H9 (cell line): Measurements from ENCODE around the gene HYI. TPM values are rescaled to one million over a fixed set of nuclear protein-coding genes. Genes with fewer than 3 reads are reported as not detected.

ENCODE experiments used
- DNase-seq: peaks from one replicate; pipeline ENCODE4 v3.0.0-alpha.2; 2017
- H2AFZ ChIP-seq: one replicate; pipeline ENCODE4 v1.6.1; 2013; ENCODE audit warnings: mild to moderate bottlenecking, low read length, control low read depth, moderate library complexity
- H2AK5ac ChIP-seq: 2 replicates; pipeline ENCODE4 v1.6.1; 2013; ENCODE audit warnings: low read length, control low read depth, mixed read lengths; ENCODE audit not compliant: insufficient read length
- H2BK120ac ChIP-seq: one replicate; pipeline ENCODE4 v1.6.1; 2013; ENCODE audit warnings: low read depth, mild to moderate bottlenecking, low read length, control low read depth, inconsistent platforms; ENCODE audit not compliant: poor library complexity, severe bottlenecking
- H2BK12ac ChIP-seq: 2 replicates; pipeline ENCODE4 v1.6.1; 2013; ENCODE audit warnings: low read length, control low read depth, mixed read lengths, low read depth; ENCODE audit not compliant: insufficient read length
- H2BK15ac ChIP-seq: 2 replicates; pipeline ENCODE4 v1.6.1; 2013; ENCODE audit warnings: low read depth, low read length, control low read depth
- H2BK20ac ChIP-seq: one replicate; pipeline ENCODE4 v1.6.1; 2013; ENCODE audit warnings: low read depth, mild to moderate bottlenecking, low read length, control low read depth, inconsistent platforms; ENCODE audit not compliant: poor library complexity, severe bottlenecking
- H2BK5ac ChIP-seq: 2 replicates; pipeline ENCODE4 v1.6.1; 2013; ENCODE audit warnings: low read length, control low read depth, mixed read lengths; ENCODE audit not compliant: insufficient read length
- H3K14ac ChIP-seq: 2 replicates; pipeline ENCODE4 v1.6.1; 2013; ENCODE audit warnings: low read length, control low read depth; ENCODE audit not compliant: insufficient read depth
- H3K18ac ChIP-seq: 2 replicates; pipeline ENCODE4 v1.6.1; 2013; ENCODE audit warnings: low read depth, mild to moderate bottlenecking, mixed read lengths, low read length, control low read depth; ENCODE audit not compliant: insufficient read length
- H3K23ac ChIP-seq: 2 replicates; pipeline ENCODE4 v1.6.1; 2013; ENCODE audit warnings: low read length, control low read depth, mixed read lengths, low read depth; ENCODE audit not compliant: insufficient read length
- H3K23me2 ChIP-seq: 2 replicates; pipeline ENCODE4 v1.6.1; 2013; ENCODE audit warnings: low read depth, mild to moderate bottlenecking, mixed read lengths, low read length, control low read depth; ENCODE audit not compliant: insufficient read length, poor library complexity, severe bottlenecking
- H3K27ac ChIP-seq: 2 replicates; pipeline ENCODE4 v1.5.1; 2013; ENCODE audit warnings: low read length, control low read depth, mixed read lengths, low read depth; ENCODE audit not compliant: insufficient read length
- H3K27me3 ChIP-seq: 2 replicates; pipeline ENCODE4 v1.6.1; 2013; ENCODE audit warnings: low read length, control low read depth, inconsistent platforms; ENCODE audit not compliant: insufficient read depth
- H3K4ac ChIP-seq: 2 replicates; pipeline ENCODE4 v1.6.1; 2013; ENCODE audit warnings: low read depth, mild to moderate bottlenecking, control low read depth, inconsistent platforms, low read length, moderate library complexity
- H3K4me1 ChIP-seq: 2 replicates; pipeline ENCODE4 v1.6.1; 2013; ENCODE audit warnings: low read length, control low read depth, inconsistent platforms; ENCODE audit not compliant: insufficient read depth
- H3K4me2 ChIP-seq: 2 replicates; pipeline ENCODE4 v1.6.1; 2013; ENCODE audit warnings: low read length, control low read depth, mixed read lengths; ENCODE audit not compliant: insufficient read length, insufficient read depth
- H3K56ac ChIP-seq: 2 replicates; pipeline ENCODE4 v1.6.1; 2013; ENCODE audit warnings: low read depth, mild to moderate bottlenecking, mixed read lengths, low read length, control low read depth; ENCODE audit not compliant: insufficient read length
- H3K79me1 ChIP-seq: 2 replicates; pipeline ENCODE4 v1.6.1; 2013; ENCODE audit warnings: low read depth, mild to moderate bottlenecking, moderate library complexity, low read length, control low read depth, inconsistent platforms; ENCODE audit not compliant: insufficient read depth, poor library complexity, severe bottlenecking
- H3K79me2 ChIP-seq: 2 replicates; pipeline ENCODE4 v1.6.1; 2013; ENCODE audit warnings: low read length, control low read depth, inconsistent platforms; ENCODE audit not compliant: insufficient read depth
- H3K9ac ChIP-seq: 2 replicates; pipeline ENCODE4 v1.6.1; 2013; ENCODE audit warnings: low read length, control low read depth, mixed read lengths; ENCODE audit not compliant: insufficient read length; ENCODE audit errors: extremely low read depth
- H3K9me3 ChIP-seq: one replicate; pipeline ENCODE4 v1.6.1; 2013; ENCODE audit warnings: low read depth, low read length, inconsistent platforms; ENCODE audit not compliant: control insufficient read depth
- H3T11ph ChIP-seq: one replicate; pipeline ENCODE4 v1.6.1; 2013; ENCODE audit warnings: mild to moderate bottlenecking, low read length, control low read depth, inconsistent platforms
- H4K20me1 ChIP-seq: one replicate; pipeline ENCODE4 v1.6.1; 2013; ENCODE audit not compliant: control insufficient read depth, insufficient read length, insufficient read depth
- H4K5ac ChIP-seq: 2 replicates; pipeline ENCODE4 v1.6.1; 2013; ENCODE audit warnings: low read depth, mild to moderate bottlenecking, mixed read lengths, low read length, control low read depth; ENCODE audit not compliant: insufficient read length
- H4K8ac ChIP-seq: replicated peaks from 2 replicates; pipeline ENCODE4 v1.6.1; 2013; ENCODE audit warnings: low read length, control low read depth, mixed read lengths, low read depth; ENCODE audit not compliant: insufficient read length
- H4K91ac ChIP-seq: 2 replicates; pipeline ENCODE4 v1.6.1; 2013; ENCODE audit warnings: low read depth, mild to moderate bottlenecking, moderate library complexity, mixed read lengths, low read length, control low read depth; ENCODE audit not compliant: insufficient read length
- H3K27ac Mint-ChIP-seq, 3 experiments: 2 replicates in 2 of 3; 3 replicates in 1 of 3; pipeline ENCODE4 v1.8.0; 2020 to 2021; ENCODE audit warnings: mixed read lengths in 3 of 3, mild to moderate bottlenecking in 1 of 3, moderate library complexity in 1 of 3
- H3K27me3 Mint-ChIP-seq: 2 replicates; pipeline ENCODE4 v1.8.0; 2021; ENCODE audit warnings: low read depth, mild to moderate bottlenecking, moderate library complexity, mixed read lengths
- H3K36me3 Mint-ChIP-seq, 3 experiments: 2 replicates in 2 of 3; 3 replicates in 1 of 3; pipeline ENCODE4 v1.8.0; 2020 to 2021; ENCODE audit warnings: low read depth in 3 of 3, mixed read lengths in 3 of 3; ENCODE audit not compliant: insufficient read depth in 1 of 3
- H3K4me1 Mint-ChIP-seq, 2 experiments: 2 replicates each; pipeline ENCODE4 v1.8.0; 2020; ENCODE audit warnings: mixed read lengths in 2 of 2
- H3K4me3 Mint-ChIP-seq, 2 experiments: 2 replicates in 1 of 2; 3 replicates in 1 of 2; pipeline ENCODE4 v1.8.0; 2020 to 2021; ENCODE audit warnings: mild to moderate bottlenecking in 2 of 2, mixed read lengths in 2 of 2, moderate library complexity in 1 of 2
- H3K9me3 Mint-ChIP-seq, 2 experiments: 2 replicates in 1 of 2; 3 replicates in 1 of 2; pipeline ENCODE4 v1.8.0; 2020; ENCODE audit warnings: mild to moderate bottlenecking in 2 of 2, mixed read lengths in 2 of 2, moderate library complexity in 1 of 2
- WGBS: extraction: QIAGEN DNeasy Blood & Tissue Kit; methylation state at CpG from one replicate; pipeline ENCODE4 v1.1.7; 2013; ENCODE audit warnings: missing lambda C conversion rate, low lambda C conversion rate, mixed read lengths; ENCODE audit not compliant: insufficient read length; ENCODE audit errors: extremely low coverage; 5-methylcytosine and 5-hydroxymethylcytosine counted together
- total RNA-seq: library from RNA; stranded (reverse); gene quantifications from 2 replicates; pipeline ENCODE4 v1.2.1, GENCODE V29; 2021
- TF ChIP-seq, protein P1 (sequence below): fragments of 200-600 bp; sonication (generic); conservative IDR thresholded peaks from 3 replicates; pipeline ENCODE4 v1.8.0; 2021; ENCODE audit warnings: antibody characterized with exemption, mild to moderate bottlenecking

The HYI gene
- total RNA-seq, 1 experiment from 2014 or later: 16.1 TPM

DNA sequence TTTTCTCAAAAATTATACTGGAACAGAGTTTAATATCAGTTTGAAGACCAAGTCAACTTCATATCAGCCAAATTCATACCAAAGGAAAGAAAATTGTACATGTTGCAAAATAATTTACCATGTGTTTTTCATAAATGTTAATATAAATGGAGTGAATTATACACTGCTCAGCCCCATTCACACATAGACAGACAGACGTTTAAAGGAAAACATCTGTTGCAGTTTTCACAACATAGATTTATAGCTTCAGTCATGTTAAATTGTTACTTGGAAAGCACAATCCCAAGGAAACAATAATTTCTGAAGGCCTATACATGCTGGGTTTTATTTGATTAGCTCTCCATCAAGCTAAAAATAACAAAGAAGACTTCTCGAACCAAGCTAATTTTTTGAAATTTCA, 27.8 kb upstream of the HYI start:
- Histone ChIP-seq H3K4ac (no peak overlapping the region), H3K79me1 (no peaks in the 10 kb centered on the region), H3K79me2 (no peaks in the 10 kb centered on the region), H2BK12ac (no peak overlapping the region), H3K56ac (no peak overlapping the region), H2AK5ac (no peak overlapping the region), H4K20me1 (no peaks in the 10 kb centered on the region), H4K91ac (no peak overlapping the region), H2BK5ac (no peak overlapping the region), H3K27me3 (no peaks in the 10 kb centered on the region), H3K9me3 (no peaks in the 10 kb centered on the region), H2BK120ac (no peak overlapping the region), H2BK20ac (no peak overlapping the region), H2BK15ac (no peak overlapping the region), H3T11ph (no peak overlapping the region), H3K23ac (no peak overlapping the region), H3K23me2 (no peaks in the 10 kb centered on the region), H3K18ac (no peak overlapping the region), H3K14ac (no peak overlapping the region), H3K4me2 (no peak overlapping the region), H4K8ac (no peak overlapping the region), H3K27ac (no peak overlapping the region), H3K9ac (no peak overlapping the region), H2AFZ (no peak overlapping the region), H3K4me1 (no peaks in the 10 kb centered on the region), H4K5ac (no peak overlapping the region)
- Mint-ChIP-seq H3K4me1 (no peaks in the 10 kb centered on the region), H3K27ac (no peak overlapping the region), H3K36me3 (no peaks in the 10 kb centered on the region), H3K4me3 (no peak overlapping the region), H3K9me3 (peaks cover 0 to 4% of the 10 kb centered on the region in 2 experiments; a peak in 2 of 5 replicates), H3K27me3 (no peaks in the 10 kb centered on the region; the same call in none of the 2 replicates)
- TF ChIP-seq, protein P1, sequence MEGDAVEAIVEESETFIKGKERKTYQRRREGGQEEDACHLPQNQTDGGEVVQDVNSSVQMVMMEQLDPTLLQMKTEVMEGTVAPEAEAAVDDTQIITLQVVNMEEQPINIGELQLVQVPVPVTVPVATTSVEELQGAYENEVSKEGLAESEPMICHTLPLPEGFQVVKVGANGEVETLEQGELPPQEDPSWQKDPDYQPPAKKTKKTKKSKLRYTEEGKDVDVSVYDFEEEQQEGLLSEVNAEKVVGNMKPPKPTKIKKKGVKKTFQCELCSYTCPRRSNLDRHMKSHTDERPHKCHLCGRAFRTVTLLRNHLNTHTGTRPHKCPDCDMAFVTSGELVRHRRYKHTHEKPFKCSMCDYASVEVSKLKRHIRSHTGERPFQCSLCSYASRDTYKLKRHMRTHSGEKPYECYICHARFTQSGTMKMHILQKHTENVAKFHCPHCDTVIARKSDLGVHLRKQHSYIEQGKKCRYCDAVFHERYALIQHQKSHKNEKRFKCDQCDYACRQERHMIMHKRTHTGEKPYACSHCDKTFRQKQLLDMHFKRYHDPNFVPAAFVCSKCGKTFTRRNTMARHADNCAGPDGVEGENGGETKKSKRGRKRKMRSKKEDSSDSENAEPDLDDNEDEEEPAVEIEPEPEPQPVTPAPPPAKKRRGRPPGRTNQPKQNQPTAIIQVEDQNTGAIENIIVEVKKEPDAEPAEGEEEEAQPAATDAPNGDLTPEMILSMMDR: no peak
- DNase-seq: no peak
- no CpG with 5 or more reads among the region's 2 CpGs for WGBS
